ENCODE data around the gene RGL4. TPM values are rescaled to one million over a fixed set of nuclear protein-coding genes. Genes with fewer than 3 reads are reported as not detected.

The RGL4 gene
- total and polyA plus RNA-seq, 2 of the 8 experiments (the other 6 are each of a cell fraction or from before 2014, with no cell fraction given) = not detected

DNA sequence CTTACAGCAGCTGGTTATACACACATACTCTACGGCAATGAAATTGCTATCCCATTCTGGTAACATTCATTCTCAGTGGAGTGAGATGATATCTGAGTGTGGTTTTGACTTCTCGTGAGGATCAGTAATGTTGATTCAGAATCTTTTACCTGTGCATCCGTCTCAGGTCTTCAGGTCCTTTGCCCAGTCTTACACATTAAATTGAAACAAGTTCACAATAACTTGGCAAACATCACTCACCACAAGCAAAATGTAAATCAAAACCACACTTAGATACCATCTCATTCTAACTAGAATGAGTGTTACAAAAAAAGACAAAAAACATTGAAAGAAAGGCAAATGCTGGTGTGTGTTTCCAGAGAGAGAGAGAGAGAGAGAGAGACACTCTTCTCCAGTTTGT lies 14.0 kb downstream of the RGL4 start:
- peaks cover 31 to 65% (median 51%) of the 10 kb centered on the region in 4 experiments for H3K36me3 ChIP-seq (ENCODE audit: control insufficient read depth in 2 of 4, insufficient read depth in 4 of 4, low read length in 3 of 4)
- TF ChIP-seq HDAC6 (IDR thresholded peaks at IDR 0.05; ENCODE audit: low read depth, low read length) (no peak), EP300 (IDR thresholded peaks at IDR 0.05; ENCODE audit: borderline replicate concordance in 1 of 2, low read depth in 2 of 2, low read length in 2 of 2) (no peak), FOSL1 (IDR thresholded peaks at IDR 0.05; ENCODE audit: insufficient read depth, low read depth, low read length) (no peak), KDM5A (IDR thresholded peaks at IDR 0.05; ENCODE audit: low read length) (no peak), RNF2 (IDR thresholded peaks at IDR 0.05; ENCODE audit: borderline replicate concordance, low read depth, low read length, missing control alignments, poor library complexity, severe bottlenecking) (no peak), ASH2L (IDR thresholded peaks at IDR 0.05; ENCODE audit: low read length) (no peak), HDAC2 (IDR thresholded peaks at IDR 0.05; ENCODE audit: borderline replicate concordance in 1 of 2, low read depth in 2 of 2, low read length in 2 of 2) (no peak), TAF1 (IDR thresholded peaks at IDR 0.05; ENCODE audit: low read depth, low read length) (no peak), SAP30 (IDR thresholded peaks at IDR 0.05; ENCODE audit: insufficient read depth, insufficient replicate concordance, low read length) (no peak), TEAD4 (IDR thresholded peaks at IDR 0.05; ENCODE audit: low read depth, low read length) (no peak), JUN (IDR thresholded peaks at IDR 0.05; ENCODE audit: low read depth, low read length) (no peak)
- TF ChIP-seq, protein P1, sequence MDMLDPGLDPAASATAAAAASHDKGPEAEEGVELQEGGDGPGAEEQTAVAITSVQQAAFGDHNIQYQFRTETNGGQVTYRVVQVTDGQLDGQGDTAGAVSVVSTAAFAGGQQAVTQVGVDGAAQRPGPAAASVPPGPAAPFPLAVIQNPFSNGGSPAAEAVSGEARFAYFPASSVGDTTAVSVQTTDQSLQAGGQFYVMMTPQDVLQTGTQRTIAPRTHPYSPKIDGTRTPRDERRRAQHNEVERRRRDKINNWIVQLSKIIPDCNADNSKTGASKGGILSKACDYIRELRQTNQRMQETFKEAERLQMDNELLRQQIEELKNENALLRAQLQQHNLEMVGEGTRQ (IDR thresholded peaks at IDR 0.05; ENCODE audit: low read length) = no peak

More for the DNA sequence above, 14.0 kb downstream of the RGL4 start:
- Histone ChIP-seq H2AFZ (ENCODE audit: low read length) (no peak overlapping the region), H3K4ac (replicated peaks; ENCODE audit: insufficient read length, low read depth, low read length) (no peak overlapping the region), H3K56ac (replicated peaks; ENCODE audit: insufficient read length, low read depth, low read length) (no peak overlapping the region), H3K9ac (replicated peaks in 1 of 4; ENCODE audit: extremely low read depth in 1 of 4, low read depth in 3 of 4, low read length in 3 of 4) (no peak overlapping the region), H2BK12ac (ENCODE audit: low read depth, low read length) (no peak overlapping the region), H4K91ac (replicated peaks; ENCODE audit: insufficient read length, low read length) (no peak overlapping the region), H3K4me1 (replicated peaks in 1 of 4; ENCODE audit: control insufficient read depth in 3 of 4, insufficient read depth in 4 of 4, low read length in 3 of 4) (no peaks in the 10 kb centered on the region; a peak in 1 of 7 replicates), H2BK20ac (ENCODE audit: low read length) (no peak overlapping the region), H3K27ac (ENCODE audit: low read depth, low read length) (no peak overlapping the region), H3K9me3 (ENCODE audit: insufficient read depth in 2 of 2, low read depth in 1 of 2, low read length in 1 of 2) (no peaks in the 10 kb centered on the region), H2AK5ac (ENCODE audit: low read depth, low read length) (no peak overlapping the region), H2BK120ac (replicated peaks; ENCODE audit: low read depth, low read length) (no peak overlapping the region), H3K79me1 (ENCODE audit: low read depth, low read length) (peaks cover 8% of the 10 kb centered on the region), H3K14ac (ENCODE audit: insufficient read length) (no peak overlapping the region), H3K23me2 (ENCODE audit: low read depth, low read length) (no peaks in the 10 kb centered on the region), H3K4me3 (ENCODE audit: extremely low read depth in 1 of 4, insufficient read depth in 2 of 4, low read depth in 3 of 4, low read length in 4 of 4) (no peak overlapping the region), H4K5ac (ENCODE audit: insufficient read length, low read depth, low read length) (no peak overlapping the region), H3K27me3 (replicated peaks in 1 of 4; ENCODE audit: control insufficient read depth in 3 of 4, extremely low read depth in 1 of 4, insufficient read depth in 3 of 4, low read length in 3 of 4) (no peaks in the 10 kb centered on the region), H4K20me1 (replicated peaks in 1 of 2; ENCODE audit: control insufficient read depth in 1 of 2, insufficient read depth in 2 of 2, low read length in 2 of 2) (peaks cover 6 to 8% of the 10 kb centered on the region in 2 experiments), H2BK5ac (ENCODE audit: low read depth, low read length) (no peak overlapping the region), H3K18ac (ENCODE audit: extremely low read depth, low read length) (no peak overlapping the region), H2BK15ac (ENCODE audit: low read length) (no peak overlapping the region), H4K8ac (ENCODE audit: extremely low read depth, insufficient read depth, low read length) (no peak overlapping the region), H3K23ac (ENCODE audit: insufficient read length) (no peak overlapping the region), H3K79me2 (ENCODE audit: control insufficient read depth in 1 of 2, insufficient read depth in 2 of 2, low read length in 2 of 2) (peaks cover 0 to 16% of the 10 kb centered on the region in 2 experiments; a peak in 2 of 4 replicates), H3K4me2 (ENCODE audit: insufficient read depth in 1 of 2, low read depth in 2 of 2, low read length in 2 of 2) (no peak overlapping the region)
- ChIA-PET CTCF (ENCODE audit: partially characterized antibody) (no interaction called here), POLR2A (ENCODE audit: partially characterized antibody) (no interaction called here)
- 93% methylated on average over 3 of the region's 3 CpGs; no CpG with 5 or more reads in 1 of the 2 experiments for WGBS, 2 experiments (ENCODE audit: extremely low coverage in 1 of 2, insufficient coverage in 1 of 2, insufficient read length in 1 of 2, insufficient replicate concordance in 2 of 2, low coverage in 1 of 2, low lambda C conversion rate in 2 of 2, missing lambda C conversion rate in 1 of 2)
- FAIRE-seq = no peak
- DNase-seq (ENCODE audit: low read depth in 1 of 2, low spot score in 2 of 2) = no peak

Measured in H1 (cell line).